GM23248 (cell line): ENCODE measurements around the gene EIF5A. TPM values are rescaled to one million over a fixed set of nuclear protein-coding genes. Genes with fewer than 3 reads are reported as not detected.
A peak's percentile ranks its signal among the peaks of the same experiment; 100 is the strongest.

Experiments used
- DNase-seq: peaks from one replicate; pipeline ENCODE4 v3.0.0-alpha.2; 2015
- H2AFZ ChIP-seq: fragments of 200-600 bp; sonication (generic); 2 replicates; pipeline ENCODE4 v1.6.1; 2016; ENCODE audit warnings: antibody characterized with exemption
- H3F3A ChIP-seq: fragments of 200-600 bp; sonication (generic); 2 replicates; pipeline ENCODE4 v1.6.1; 2016; ENCODE audit warnings: mild to moderate bottlenecking, antibody characterized with exemption, mixed run types; ENCODE audit not compliant: insufficient read depth
- H3K27ac ChIP-seq: fragments of 200-600 bp; sonication (generic); 2 replicates; pipeline ENCODE4 v1.5.1; 2016; ENCODE audit warnings: mild to moderate bottlenecking
- H3K27me3 ChIP-seq: fragments of 200-600 bp; sonication (generic); replicated peaks from 2 replicates; pipeline ENCODE4 v1.6.1; 2016; ENCODE audit warnings: mild to moderate bottlenecking; ENCODE audit not compliant: insufficient read depth
- H3K36me3 ChIP-seq: fragments of 200-600 bp; sonication (generic); 2 replicates; pipeline ENCODE4 v1.6.1; 2016; ENCODE audit warnings: low read depth, mild to moderate bottlenecking
- H3K4me1 ChIP-seq: fragments of 200-600 bp; sonication (generic); 2 replicates; pipeline ENCODE4 v1.6.1; 2016; ENCODE audit warnings: mild to moderate bottlenecking; ENCODE audit not compliant: insufficient read depth
- H3K4me2 ChIP-seq: fragments of 200-600 bp; sonication (generic); one replicate; pipeline ENCODE4 v1.6.1; 2016; ENCODE audit warnings: mild to moderate bottlenecking; ENCODE audit not compliant: unreplicated experiment
- H3K4me3 ChIP-seq: fragments of 200-600 bp; sonication (generic); 2 replicates; pipeline ENCODE4 v1.5.1; 2016; ENCODE audit warnings: mild to moderate bottlenecking
- H3K79me2 ChIP-seq: fragments of 200-600 bp; sonication (generic); 2 replicates; pipeline ENCODE4 v1.6.1; 2016; ENCODE audit warnings: mild to moderate bottlenecking; ENCODE audit not compliant: insufficient read depth
- H3K9ac ChIP-seq: fragments of 200-600 bp; sonication (generic); 2 replicates; pipeline ENCODE4 v1.6.1; 2016; ENCODE audit warnings: mild to moderate bottlenecking
- H3K9me2 ChIP-seq: fragments of 200-600 bp; sonication (generic); 2 replicates; pipeline ENCODE4 v1.6.1; 2016; ENCODE audit warnings: mixed run types, mild to moderate bottlenecking, moderate library complexity; ENCODE audit not compliant: insufficient read depth
- H3K9me3 ChIP-seq: fragments of 200-600 bp; sonication (generic); one replicate; pipeline ENCODE4 v1.6.1; 2017; ENCODE audit warnings: low read depth
- H4K20me1 ChIP-seq: fragments of 200-600 bp; sonication (generic); 2 replicates; pipeline ENCODE4 v1.6.0; 2016; ENCODE audit not compliant: insufficient read depth
- EZH2 ChIP-seq: fragments of 200-600 bp; sonication (generic); IDR thresholded peaks from 2 replicates; pipeline ENCODE4 v1.6.1; 2018; ENCODE audit warnings: antibody characterized with exemption, mild to moderate bottlenecking; ENCODE audit not compliant: insufficient read depth, poor library complexity, severe bottlenecking
- EZH2phosphoT487 ChIP-seq: fragments of 200-600 bp; sonication (generic); IDR thresholded peaks from 2 replicates; pipeline ENCODE4 v1.6.1; 2018; ENCODE audit warnings: antibody characterized with exemption, moderate library complexity, mild to moderate bottlenecking, low read depth; ENCODE audit not compliant: insufficient read depth
- WGBS, 2 experiments: methylation state at CpG; one replicate each; pipeline ENCODE4 v1.1.6; 2015 to 2017; ENCODE audit warnings: low lambda C conversion rate in 2 of 2, low coverage in 1 of 2; ENCODE audit errors: missing lambda C conversion rate in 2 of 2; 5-methylcytosine and 5-hydroxymethylcytosine counted together
- in situ Hi-C: fragments of 300-500 bp; cut with MboI; formaldehyde crosslinking; loops from 2 replicates; pipeline ENCODE4 v1.15.0; 2020
- polyA plus RNA-seq: library from polyadenylated mRNA; unstranded; fragments of >200 nt; fragmentation: Nextera tagmentation; extraction: Ambion mirVana; gene quantifications from 2 replicates; pipeline ENCODE4 v1.2.1, GENCODE V29; 2016
- total RNA-seq: library from RNA; depleted of rRNA; stranded (reverse); fragments of >200 nt; shearing (Covaris generic); gene quantifications from 2 replicates; pipeline ENCODE4 v1.2.3, GENCODE V29; 2014

Gene EIF5A
- total and polyA plus RNA-seq, 2 experiments from 2014 or later: 869 to 998 TPM

- Histone ChIP-seq H3K9me3 (no peaks in the 10 kb centered on the region), H3K27me3 (peaks cover 4% of the 10 kb centered on the region; the same call in 1 of the 2 replicates), H3F3A (peaks cover 6% of the 10 kb centered on the region; the same call in 1 of the 2 replicates), H2AFZ (no peak overlapping the region), H3K4me1 (peaks cover 17% of the 10 kb centered on the region), H3K27ac (0 out of 2 replicates have a peak overlapping the region, but pooled peaks have one; percentile 13), H4K20me1 (no peaks in the 10 kb centered on the region), H3K4me2 (no peak overlapping the region), H3K9me2 (no peaks in the 10 kb centered on the region), H3K36me3 (no peaks in the 10 kb centered on the region), H3K9ac (peak overlapping the region; percentile 6; the same call in 1 of the 2 replicates), H3K4me3 (no peak overlapping the region), H3K79me2 (peaks cover 16% of the 10 kb centered on the region)
- in situ Hi-C loops: no loop called here
- DNase-seq: peak; percentile 53
- WGBS, 2 experiments: 57 to 60% methylated on average over 17 to 19 of the region's 19 CpGs
- TF ChIP-seq EZH2phosphoT487 (no peak), EZH2 (no peak)
These were observed 40.4 kb downstream of the EIF5A start for GRCh38 chr17:7347630-7348477.

GRCh38 chr17:7348478-7349242 lies 41.2 kb downstream of the EIF5A start:
- in situ Hi-C loops: no loop called here
- peaks cover 21% of the 10 kb centered on the region for H3K4me1 ChIP-seq
- 0 out of 2 replicates have a peak overlapping the region, but pooled peaks have one; percentile 76 for H3K27ac ChIP-seq
- no peak overlapping the region for H3K4me3 ChIP-seq
- H3K9ac ChIP-seq: peak overlapping the region; percentile 71; the same call in 1 of the 2 replicates
- TF ChIP-seq EZH2phosphoT487 (no peak), EZH2 (no peak)
- peaks cover 24% of the 10 kb centered on the region for H3K79me2 ChIP-seq
- H2AFZ ChIP-seq: no peak overlapping the region
- DNase-seq: peak; percentile 78
- H3F3A ChIP-seq: peaks cover 7% of the 10 kb centered on the region
- 38 to 39% methylated on average over 17 to 19 of the region's 19 CpGs for WGBS, 2 experiments
- H3K27me3 ChIP-seq: peaks cover 4% of the 10 kb centered on the region; the same call in 1 of the 2 replicates
- H3K9me3 ChIP-seq: no peaks in the 10 kb centered on the region
- H4K20me1 ChIP-seq: no peaks in the 10 kb centered on the region
- H3K36me3 ChIP-seq: no peaks in the 10 kb centered on the region
- no peaks in the 10 kb centered on the region for H3K9me2 ChIP-seq
- H3K4me2 ChIP-seq: peak overlapping the region; percentile 82

DNA sequence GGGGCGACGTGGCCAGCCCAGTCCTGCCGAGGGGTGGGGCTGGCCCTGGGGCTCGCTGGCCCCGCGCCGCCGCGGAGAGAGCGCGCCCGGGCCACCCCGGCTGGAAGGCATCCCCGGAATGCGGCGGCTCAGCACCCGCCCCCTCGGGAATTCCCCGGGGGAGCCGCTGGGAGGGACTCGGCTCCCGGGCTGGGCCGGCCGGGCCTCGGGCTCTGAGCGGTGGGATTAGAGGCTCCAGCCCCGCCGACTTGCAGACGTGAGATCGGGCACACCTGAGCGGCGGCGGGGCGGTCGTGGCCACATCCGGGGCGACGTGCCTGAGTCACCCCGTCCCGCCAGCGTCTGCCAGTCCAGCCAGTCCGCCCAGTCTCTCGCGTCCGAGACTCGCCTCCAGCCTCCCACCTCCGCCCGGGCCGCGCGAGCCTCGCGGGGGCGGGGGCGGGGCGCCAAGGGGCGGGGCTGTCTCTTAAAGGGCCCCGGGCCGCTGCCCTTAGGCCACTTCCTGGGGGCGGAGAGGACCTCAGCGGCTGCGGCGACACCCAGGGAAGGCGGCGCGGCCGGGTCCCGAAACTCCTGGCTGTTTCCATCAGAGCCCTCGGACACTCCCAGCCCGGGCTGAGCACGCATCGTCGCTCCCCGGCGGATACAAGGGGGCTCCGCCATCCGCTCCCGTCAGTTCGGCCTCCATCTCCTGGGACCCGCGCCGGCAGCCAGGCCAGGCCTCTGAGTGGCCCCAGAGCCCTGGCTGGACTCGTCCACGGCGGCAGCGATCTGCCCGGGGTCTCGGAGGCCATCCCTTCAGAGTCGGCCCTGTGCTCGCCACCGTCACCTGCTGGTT lies 44.5 kb downstream of the EIF5A start, which contains the start of gene KCTD11:
KCTD11 (plus strand) TSS at position 498 of the 838 bp plus-strand sequence.
- DNase-seq: peak; percentile 96
- peaks cover 37% of the 10 kb centered on the region for H3K4me1 ChIP-seq
- H3K9me3 ChIP-seq: no peaks in the 10 kb centered on the region
- in situ Hi-C loops: no loop called here
- peaks cover 38% of the 10 kb centered on the region for H3K79me2 ChIP-seq
- peak within 1 kb of the TSS; percentile 100 for H3K27ac ChIP-seq
- H2AFZ ChIP-seq: peak within 1 kb of the TSS; percentile 66
- peaks cover 17% of the 10 kb centered on the region for H3F3A ChIP-seq
- H3K9ac ChIP-seq: peak within 1 kb of the TSS; percentile 100
- TF ChIP-seq EZH2phosphoT487 (no peak), EZH2 (no peak)
- no peaks in the 10 kb centered on the region for H3K9me2 ChIP-seq
- H3K27me3 ChIP-seq: no peaks in the 10 kb centered on the region
- peak within 1 kb of the TSS; percentile 98 for H3K4me3 ChIP-seq
- H3K36me3 ChIP-seq: no peaks in the 10 kb centered on the region
- H3K4me2 ChIP-seq: peak within 1 kb of the TSS; percentile 97
- no peaks in the 10 kb centered on the region for H4K20me1 ChIP-seq
- WGBS, 2 experiments: 1 to 2% methylated on average over 50 to 82 of the region's 91 CpGs

GRCh38 chr17:7352503-7352889 lies 45.1 kb downstream of the EIF5A start:
- Histone ChIP-seq H2AFZ (peak overlapping the region; percentile 66), H3K9ac (peak overlapping the region; percentile 100), H3K36me3 (no peaks in the 10 kb centered on the region), H3K9me3 (no peaks in the 10 kb centered on the region), H3F3A (peaks cover 17% of the 10 kb centered on the region), H3K27ac (peak overlapping the region; percentile 100), H3K4me3 (peak overlapping the region; percentile 98), H3K4me2 (peak overlapping the region; percentile 97), H3K9me2 (no peaks in the 10 kb centered on the region), H3K4me1 (peaks cover 37% of the 10 kb centered on the region), H3K79me2 (peaks cover 38% of the 10 kb centered on the region), H4K20me1 (no peaks in the 10 kb centered on the region), H3K27me3 (no peaks in the 10 kb centered on the region)
- DNase-seq: no peak
- in situ Hi-C loops: no loop called here
- no peak for TF ChIP-seq EZH2
- no peak for TF ChIP-seq EZH2phosphoT487
- 7 to 11% methylated on average over 10 of the region's 10 CpGs for WGBS, 2 experiments
